Activated naive CD4-positive, alpha-beta T cell treated with anti-CD3 and anti-CD28 coated beads, Interleukin-2, amount 50 U/mL, for 16 hours (primary cell): ENCODE results near the gene DCUN1D4.
"Not testable (repeated sequence)": the region's sequence is repeated elsewhere in the genome, so short reads cannot be mapped to it uniquely, and the experiment has no call there.

Source experiments
- DNase-seq: peaks from one replicate; pipeline ENCODE4 v3.0.0-alpha.2; 2020

The DCUN1D4 gene

DNA sequence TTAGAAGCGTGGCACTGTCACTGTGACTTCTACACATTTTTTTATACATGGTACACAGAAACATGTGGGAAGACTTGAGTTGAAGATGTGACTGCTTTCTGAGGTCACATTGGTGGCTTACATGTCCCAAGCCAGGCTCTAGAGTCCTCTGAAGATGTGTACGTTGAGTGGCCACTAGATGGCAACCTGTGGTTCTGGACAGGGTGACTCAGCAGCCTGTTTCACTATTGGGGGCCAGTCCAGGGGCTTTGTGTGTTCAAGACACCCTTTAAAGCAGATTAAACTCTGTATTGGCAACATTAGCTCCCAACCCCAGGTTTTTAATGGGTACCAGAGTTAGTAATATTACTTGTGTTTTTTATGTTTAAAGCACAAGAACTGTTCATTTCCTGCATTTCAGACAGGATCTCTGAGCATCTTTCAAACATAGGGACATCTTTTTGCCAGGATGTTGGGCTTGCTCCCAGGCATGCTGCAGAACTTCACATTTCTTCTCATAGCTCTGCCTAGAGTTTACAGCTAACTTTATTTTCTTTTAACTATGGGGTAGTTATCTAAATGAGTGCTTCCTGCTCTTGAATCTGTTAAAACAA, 53.0 kb downstream of the DCUN1D4 start:
- DNase-seq = peak; percentile 38

- DNase-seq = no peak
These were observed 58.4 kb downstream of the DCUN1D4 start for GRCh38 chr4:51901363-51901762.

DNA sequence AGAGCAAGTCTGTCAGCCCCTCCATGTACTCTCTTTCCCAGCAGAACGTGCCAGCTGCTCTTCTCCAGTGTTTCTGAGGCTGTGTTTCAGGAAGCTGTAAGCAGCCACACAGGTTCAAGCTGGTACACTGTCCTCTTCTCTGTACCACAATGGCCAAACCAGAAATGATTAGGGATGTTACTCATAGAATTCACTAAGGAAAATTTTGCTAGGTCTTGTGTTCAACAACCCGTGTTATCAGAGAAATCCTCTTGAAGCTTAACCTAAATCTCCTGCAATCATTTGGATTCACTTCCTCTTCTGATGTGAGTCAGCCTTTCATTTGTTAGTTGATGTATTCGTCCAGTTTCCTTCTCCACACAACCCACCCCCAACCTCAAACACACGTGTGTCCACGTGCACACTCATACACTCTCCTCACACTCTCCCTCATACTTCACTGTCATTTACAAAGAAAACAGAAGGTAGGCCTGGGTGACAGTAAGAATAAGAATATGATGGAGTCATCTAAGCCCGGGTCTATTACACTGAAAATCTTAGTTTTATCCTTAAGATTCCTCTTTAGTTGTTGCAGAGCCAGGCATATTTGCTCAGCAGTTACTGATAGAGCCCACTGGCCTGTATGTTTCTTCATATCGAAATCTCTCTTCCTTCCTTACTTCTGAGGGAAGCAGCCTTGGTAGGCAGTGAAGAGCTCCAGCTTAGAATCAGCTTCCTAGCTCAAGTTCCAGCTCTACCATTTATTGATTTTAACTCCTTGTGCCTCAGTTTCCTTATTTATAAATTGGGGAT, 63.4 kb downstream of the DCUN1D4 start:
- DNase-seq = no peak

DNA sequence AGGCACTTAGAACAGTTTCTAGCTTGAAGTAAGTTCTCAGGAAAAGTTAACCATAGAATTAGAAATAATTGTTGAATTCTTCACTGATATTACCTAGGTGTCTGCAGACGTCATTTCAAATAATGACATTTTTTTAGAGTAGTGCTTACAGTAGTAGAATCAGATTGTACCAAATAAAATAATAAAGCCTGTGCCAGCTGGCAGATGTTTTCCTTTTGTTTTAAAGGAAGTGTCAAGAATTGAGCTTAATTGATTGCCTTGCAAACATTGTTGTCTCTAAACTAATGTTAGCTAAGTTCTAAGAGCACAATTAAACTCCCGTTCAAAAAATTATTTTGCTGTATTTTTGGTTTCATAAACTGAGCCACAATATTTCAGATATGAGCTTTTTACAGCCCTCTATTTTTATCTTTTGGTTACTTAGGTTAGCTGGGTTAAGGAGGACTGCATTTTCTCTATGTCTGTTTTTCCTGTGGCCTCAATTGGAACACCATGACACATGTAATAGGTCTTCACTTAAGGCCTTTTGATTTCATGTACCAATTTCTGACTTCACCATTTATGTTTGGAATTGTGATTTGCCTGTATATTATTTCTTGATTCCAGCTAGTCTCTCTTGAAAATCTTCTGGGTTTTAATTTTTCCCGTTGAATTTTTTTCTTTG, 64.2 kb downstream of the DCUN1D4 start:
- DNase-seq = no peak

DNA sequence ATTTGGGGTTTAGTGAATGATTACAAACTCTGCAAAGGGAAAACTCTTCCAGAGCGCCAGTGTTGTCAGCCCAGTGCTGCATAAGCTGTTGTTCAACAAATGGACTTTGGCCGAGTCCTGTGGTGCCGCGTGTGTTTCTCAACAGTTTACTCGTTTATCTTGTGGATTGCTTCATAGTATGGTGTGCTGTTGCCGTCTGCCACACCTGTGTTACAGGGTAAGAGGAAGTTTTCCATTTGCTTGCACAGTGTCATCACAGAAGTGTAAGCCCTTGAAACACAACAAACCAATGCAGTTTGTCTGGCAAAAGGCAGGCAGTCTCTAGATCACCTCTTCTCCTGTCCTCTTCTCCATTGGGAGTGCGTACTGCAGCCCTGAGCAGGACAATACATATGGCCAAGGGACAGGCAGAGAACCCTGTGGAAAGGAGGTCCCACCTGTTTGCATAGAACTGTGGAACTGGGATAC, 66.3 kb downstream of the DCUN1D4 start:
- DNase-seq = no peak

GRCh38 chr4:51918251-51918650, 75.3 kb downstream of the DCUN1D4 start:
- DNase-seq = no peak

DNA sequence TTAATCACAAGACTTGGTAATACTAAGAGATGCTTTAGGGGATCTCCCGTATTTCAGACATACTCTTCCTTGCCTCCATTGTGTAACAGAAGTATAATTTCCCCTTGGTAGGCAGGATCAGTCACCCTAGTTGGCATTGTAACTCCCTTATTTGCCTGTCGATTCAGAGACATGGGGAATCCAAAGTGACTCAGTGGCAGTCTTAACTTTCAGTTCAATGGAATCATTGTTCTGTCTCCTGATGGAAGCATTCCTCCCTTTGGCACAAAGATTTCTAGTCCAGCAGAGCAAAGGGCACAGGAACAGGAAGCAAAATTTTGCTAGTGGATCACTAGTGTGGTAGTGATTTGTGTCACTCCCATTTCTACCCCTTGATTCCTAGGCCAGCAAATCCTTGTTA, 80.4 kb downstream of the DCUN1D4 start:
- DNase-seq = no peak

GRCh38 chr4:51925307-51925706, 82.4 kb downstream of the DCUN1D4 start:
- DNase-seq = no peak

- DNase-seq = no peak
These were observed 87.6 kb downstream of the DCUN1D4 start for GRCh38 chr4:51930557-51930956.

DNA sequence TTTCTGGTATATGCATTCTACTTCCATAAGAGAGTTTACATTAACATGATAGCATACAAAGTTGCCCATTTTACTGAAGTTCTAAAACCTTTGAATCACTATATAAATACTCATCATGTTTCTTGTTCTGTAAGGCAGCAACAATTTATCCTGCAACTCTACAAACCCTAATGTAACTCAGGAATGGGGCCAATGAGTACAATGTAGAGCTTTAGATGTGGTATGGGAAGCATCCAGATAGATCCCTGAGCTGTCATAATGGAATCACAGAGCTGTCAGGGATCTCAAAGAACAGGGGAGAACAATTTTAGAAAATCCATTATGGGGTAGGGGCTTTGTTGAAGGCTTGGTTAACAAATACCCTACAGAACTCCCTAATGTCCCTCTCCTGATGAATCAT, 88.5 kb downstream of the DCUN1D4 start:
- no peak for DNase-seq

GRCh38 chr4:51932261-51932660, 89.3 kb downstream of the DCUN1D4 start:
- DNase-seq = no peak

GRCh38 chr4:51932684-51933083, 89.7 kb downstream of the DCUN1D4 start:
- DNase-seq = no peak

- not testable (repeated sequence) for DNase-seq
These were observed 97.5 kb downstream of the DCUN1D4 start for GRCh38 chr4:51940460-51940859.

GRCh38 chr4:51942108-51942832, 99.3 kb downstream of the DCUN1D4 start:
- no peak for DNase-seq

DNA sequence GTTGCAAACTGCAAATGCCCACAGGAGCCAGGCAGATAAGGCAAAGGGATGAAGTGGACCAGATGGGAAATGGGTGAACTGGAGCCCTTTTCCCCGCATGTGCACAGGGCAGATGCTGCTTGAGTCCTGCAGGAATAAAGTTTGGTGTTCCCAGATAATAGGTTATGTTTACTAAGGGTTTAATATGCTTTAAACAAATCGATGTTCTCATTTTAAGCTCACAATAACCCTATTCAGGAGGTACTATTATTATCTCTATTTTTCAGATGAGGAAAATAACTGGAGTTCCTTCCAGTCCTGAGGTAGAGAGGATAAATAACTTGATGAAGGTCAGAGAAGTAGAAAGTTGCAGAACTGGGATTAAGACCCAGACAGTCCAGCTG, 99.9 kb downstream of the DCUN1D4 start:
- DNase-seq = no peak

- DNase-seq = no peak
These were observed 100.3 kb downstream of the DCUN1D4 start for GRCh38 chr4:51943221-51943620.

GRCh38 chr4:51958199-51958968, 115.4 kb downstream of the DCUN1D4 start:
- DNase-seq = no peak

DNA sequence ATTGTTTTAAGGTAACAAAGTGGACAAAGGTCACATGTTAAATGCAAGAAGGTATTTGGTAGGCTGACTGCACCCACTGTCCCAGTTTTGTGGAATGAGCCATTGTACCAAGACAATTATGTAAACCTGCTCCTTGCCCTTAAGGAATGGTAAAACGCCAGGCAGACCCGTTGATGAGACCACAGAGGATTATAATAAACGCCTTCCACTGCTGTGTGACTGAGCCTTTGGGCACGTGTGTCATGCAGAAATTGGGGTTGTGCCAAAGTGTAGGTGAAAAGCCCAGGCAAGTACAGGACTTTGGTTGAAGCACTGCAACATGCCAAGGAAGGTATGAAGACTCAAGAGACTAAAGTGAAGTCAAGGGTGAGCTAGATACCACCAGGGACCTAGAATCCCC, 117.5 kb downstream of the DCUN1D4 start:
- DNase-seq = no peak

DNA sequence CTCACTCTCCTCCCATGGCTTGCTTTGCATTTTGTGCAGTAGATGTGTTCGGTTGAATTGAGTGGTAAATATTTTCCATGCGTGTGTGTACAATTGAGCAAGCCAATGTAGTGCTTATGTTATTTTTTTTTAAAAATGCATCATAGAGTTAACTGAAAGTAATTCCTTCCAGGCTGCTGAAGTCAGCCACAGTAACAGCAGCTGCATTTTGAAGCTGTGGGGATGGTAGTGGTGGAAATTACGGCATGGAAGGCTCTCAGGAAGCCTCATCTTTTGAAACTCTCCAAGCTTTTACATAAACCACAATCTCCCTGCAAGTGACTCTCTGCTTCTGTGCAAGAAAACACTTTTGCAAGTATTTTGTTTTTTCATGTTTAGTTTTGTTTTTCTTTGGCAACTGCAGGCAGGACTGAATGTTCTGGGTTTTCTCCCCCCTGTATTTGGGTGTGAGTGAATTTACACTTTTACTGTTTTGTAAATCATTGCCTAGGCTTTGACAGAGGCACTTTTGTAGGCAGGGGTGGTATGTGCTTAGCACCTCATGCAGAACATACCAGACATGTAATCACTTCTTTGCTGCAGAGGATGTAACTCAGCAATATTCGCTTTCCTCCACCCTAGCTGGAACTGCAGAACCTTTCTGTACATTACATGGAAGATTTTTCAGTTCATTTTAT, 121.0 kb downstream of the DCUN1D4 start:
- no peak for DNase-seq

DNA sequence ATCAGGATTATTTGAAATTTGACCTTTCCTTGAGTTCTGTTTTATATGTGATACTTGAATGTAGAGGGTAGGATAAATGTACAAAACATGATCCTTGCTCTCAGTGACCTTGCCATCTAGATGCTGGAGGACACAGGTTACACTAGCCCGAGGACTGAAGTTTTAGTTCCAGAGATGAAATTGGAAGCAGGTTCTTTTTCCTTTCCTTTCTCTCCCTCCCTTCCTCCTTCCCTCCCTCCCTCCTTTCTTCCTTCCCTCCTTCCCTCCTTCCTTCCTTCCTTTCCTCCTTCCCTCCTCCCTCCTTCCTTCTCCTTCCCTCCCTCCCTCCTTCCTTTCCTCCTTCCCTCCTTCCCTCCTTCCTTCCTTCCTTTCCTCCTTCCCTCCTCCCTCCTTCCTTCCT, 122.9 kb downstream of the DCUN1D4 start:
- no peak for DNase-seq
